Measurements from ENCODE around the gene RHOBTB1. TPM values are rescaled to one million over a fixed set of nuclear protein-coding genes. Genes with fewer than 3 reads are reported as not detected.

RHOBTB1 gene
- total RNA-seq, 1 donor: 32.9 TPM

DNA sequence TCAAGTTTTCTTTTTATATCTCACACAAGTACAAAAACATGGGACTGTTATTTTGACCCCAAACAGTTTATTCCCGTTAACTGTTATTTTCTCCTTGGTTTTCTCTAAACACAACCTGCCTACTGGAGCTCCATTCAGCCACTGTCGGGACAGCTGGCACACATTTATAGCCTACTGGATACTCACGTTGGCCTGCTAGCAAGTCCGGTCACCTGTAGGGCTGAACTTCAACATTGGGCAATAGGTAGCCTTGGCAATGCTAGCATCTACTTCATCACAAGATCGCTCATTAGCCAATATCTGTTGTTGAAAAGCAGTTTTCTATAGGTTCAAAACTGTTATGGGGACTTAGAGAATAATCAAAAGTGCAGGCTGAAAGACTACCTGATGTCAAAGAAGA lies 32.3 kb downstream of the RHOBTB1 start:
- Histone ChIP-seq H3K9me3 (ENCODE audit: low read depth, low read length) (no peaks in the 10 kb centered on the region), H4K20me1 (ENCODE audit: insufficient read depth, low read length) (no peaks in the 10 kb centered on the region), H3K79me2 (ENCODE audit: insufficient read depth, low read length) (no peaks in the 10 kb centered on the region), H3K27me3 (ENCODE audit: insufficient read depth, low read length) (no peaks in the 10 kb centered on the region), H3K4me1 (ENCODE audit: insufficient read depth, low read length) (peaks cover 20% of the 10 kb centered on the region), H3K4me2 (ENCODE audit: insufficient read depth, low read length) (no peak overlapping the region), H3K27ac (ENCODE audit: low read depth, low read length) (no peak overlapping the region), H3K36me3 (ENCODE audit: insufficient read depth, low read length) (peaks cover 9% of the 10 kb centered on the region), H3K4me3 (ENCODE audit: insufficient read depth, low read length) (no peak overlapping the region), H2AFZ (ENCODE audit: low read length) (no peak overlapping the region)
- no peak for TF ChIP-seq CTCF (IDR thresholded peaks at IDR 0.05; ENCODE audit: extremely low read depth, low read depth, low read length)
- no peak for DNase-seq (ENCODE audit: insufficient read length, low spot score, missing footprints)

GRCh38 chr10:60911216-60911615 lies 32.8 kb downstream of the RHOBTB1 start:
- H3K9me3 ChIP-seq (ENCODE audit: low read depth, low read length): no peaks in the 10 kb centered on the region
- no peak overlapping the region for H3K27ac ChIP-seq (ENCODE audit: low read depth, low read length)
- no peak for DNase-seq (ENCODE audit: insufficient read length, low spot score, missing footprints)
- peaks cover 21% of the 10 kb centered on the region for H3K4me1 ChIP-seq (ENCODE audit: insufficient read depth, low read length)
- no peak overlapping the region for H3K4me3 ChIP-seq (ENCODE audit: insufficient read depth, low read length)
- no peak overlapping the region for H3K4me2 ChIP-seq (ENCODE audit: insufficient read depth, low read length)
- peaks cover 9% of the 10 kb centered on the region for H3K36me3 ChIP-seq (ENCODE audit: insufficient read depth, low read length)
- no peak for TF ChIP-seq CTCF (IDR thresholded peaks at IDR 0.05; ENCODE audit: extremely low read depth, low read depth, low read length)
- no peaks in the 10 kb centered on the region for H3K27me3 ChIP-seq (ENCODE audit: insufficient read depth, low read length)
- H3K79me2 ChIP-seq (ENCODE audit: insufficient read depth, low read length): no peaks in the 10 kb centered on the region
- H4K20me1 ChIP-seq (ENCODE audit: insufficient read depth, low read length): no peaks in the 10 kb centered on the region
- no peak overlapping the region for H2AFZ ChIP-seq (ENCODE audit: low read length)

DNA sequence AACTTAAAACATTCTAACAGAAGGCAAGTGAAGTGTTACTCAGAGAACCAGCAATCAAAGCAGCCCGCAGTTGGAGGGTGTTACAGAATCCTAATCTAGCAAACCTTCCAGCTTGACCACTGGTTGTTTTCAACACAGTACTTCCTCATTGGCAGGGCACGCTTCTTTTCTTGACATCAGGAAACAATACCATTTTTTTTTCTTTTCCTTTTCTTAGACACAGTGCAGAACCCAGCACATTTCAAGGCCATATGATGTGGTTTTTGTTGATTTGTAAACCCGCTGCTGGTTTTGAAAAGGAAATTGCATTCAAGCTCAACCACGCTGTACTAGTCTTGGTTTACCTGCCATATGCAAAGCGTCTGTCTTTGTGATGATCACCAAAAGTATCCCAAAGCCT lies 33.4 kb downstream of the RHOBTB1 start:
- peaks cover 9% of the 10 kb centered on the region for H3K36me3 ChIP-seq (ENCODE audit: insufficient read depth, low read length)
- H3K79me2 ChIP-seq (ENCODE audit: insufficient read depth, low read length): no peaks in the 10 kb centered on the region
- no peaks in the 10 kb centered on the region for H3K27me3 ChIP-seq (ENCODE audit: insufficient read depth, low read length)
- H3K4me3 ChIP-seq (ENCODE audit: insufficient read depth, low read length): no peak overlapping the region
- TF ChIP-seq CTCF (IDR thresholded peaks at IDR 0.05; ENCODE audit: extremely low read depth, low read depth, low read length): no peak
- no peak overlapping the region for H2AFZ ChIP-seq (ENCODE audit: low read length)
- no peaks in the 10 kb centered on the region for H3K9me3 ChIP-seq (ENCODE audit: low read depth, low read length)
- no peak overlapping the region for H3K4me2 ChIP-seq (ENCODE audit: insufficient read depth, low read length)
- no peaks in the 10 kb centered on the region for H4K20me1 ChIP-seq (ENCODE audit: insufficient read depth, low read length)
- H3K4me1 ChIP-seq (ENCODE audit: insufficient read depth, low read length): peaks cover 26% of the 10 kb centered on the region
- DNase-seq (ENCODE audit: insufficient read length, low spot score, missing footprints): no peak
- no peak overlapping the region for H3K27ac ChIP-seq (ENCODE audit: low read depth, low read length)

DNA sequence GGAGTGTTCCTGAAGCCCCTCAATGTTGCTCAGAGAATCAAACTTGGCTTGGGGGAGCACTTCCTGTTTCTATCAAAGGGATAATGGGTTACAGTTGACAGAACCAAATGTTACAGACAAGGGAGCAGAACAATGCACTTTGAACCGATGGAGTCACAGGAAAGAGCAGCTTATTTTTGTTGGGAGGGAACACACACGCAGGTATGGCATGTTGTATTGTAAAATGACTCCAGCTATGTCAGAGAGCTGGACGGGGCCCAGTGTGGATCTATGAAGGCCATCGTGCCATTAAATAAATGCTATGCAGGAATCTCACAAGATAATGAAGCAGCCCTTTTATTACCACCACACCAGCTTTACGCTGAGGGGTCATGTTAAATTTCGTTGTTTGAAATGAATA lies 35.1 kb downstream of the RHOBTB1 start:
- H2AFZ ChIP-seq (ENCODE audit: low read length): no peak overlapping the region
- H3K4me3 ChIP-seq (ENCODE audit: insufficient read depth, low read length): no peak overlapping the region
- no peak for TF ChIP-seq CTCF (IDR thresholded peaks at IDR 0.05; ENCODE audit: extremely low read depth, low read depth, low read length)
- no peak overlapping the region for H3K4me2 ChIP-seq (ENCODE audit: insufficient read depth, low read length)
- DNase-seq (ENCODE audit: insufficient read length, low spot score, missing footprints): peak; percentile 58
- H3K27me3 ChIP-seq (ENCODE audit: insufficient read depth, low read length): no peaks in the 10 kb centered on the region
- peaks cover 9% of the 10 kb centered on the region for H3K36me3 ChIP-seq (ENCODE audit: insufficient read depth, low read length)
- no peaks in the 10 kb centered on the region for H3K9me3 ChIP-seq (ENCODE audit: low read depth, low read length)
- H3K4me1 ChIP-seq (ENCODE audit: insufficient read depth, low read length): peaks cover 14% of the 10 kb centered on the region
- H4K20me1 ChIP-seq (ENCODE audit: insufficient read depth, low read length): no peaks in the 10 kb centered on the region
- H3K27ac ChIP-seq (ENCODE audit: low read depth, low read length): no peak overlapping the region
- no peaks in the 10 kb centered on the region for H3K79me2 ChIP-seq (ENCODE audit: insufficient read depth, low read length)
